HTERT RPE-1 (cell line): ENCODE measurements around the gene ATRIP.

ENCODE experiments used
- in situ Hi-C: fragments of 300-500 bp; cut with MboI; formaldehyde crosslinking; loops from 4 replicates; pipeline ENCODE4 v1.14.3; 2020; ENCODE audit warnings: low sequenced_read_pairs

Gene ATRIP

DNA sequence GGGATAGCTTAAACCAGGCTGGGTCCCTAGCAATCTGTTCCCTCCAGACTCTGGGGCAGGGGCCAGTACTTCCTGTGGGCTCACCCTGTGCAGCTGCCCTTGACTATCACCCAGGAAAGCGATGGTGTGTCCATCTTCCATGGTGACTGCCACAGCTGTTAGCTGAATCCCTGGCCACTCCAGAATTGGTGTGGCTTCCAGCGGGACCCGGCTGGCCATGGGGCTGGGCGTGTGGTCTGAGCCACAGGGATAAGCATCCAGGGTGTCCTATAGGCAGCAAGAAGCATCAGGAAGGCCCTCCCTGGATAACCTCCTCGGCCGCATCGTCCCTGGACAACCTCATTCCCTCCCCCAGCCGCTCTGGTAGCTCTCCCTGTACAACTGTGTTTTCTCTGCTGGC is 23.9 kb upstream of the ATRIP start:
- in situ Hi-C loops: no loop called here

DNA sequence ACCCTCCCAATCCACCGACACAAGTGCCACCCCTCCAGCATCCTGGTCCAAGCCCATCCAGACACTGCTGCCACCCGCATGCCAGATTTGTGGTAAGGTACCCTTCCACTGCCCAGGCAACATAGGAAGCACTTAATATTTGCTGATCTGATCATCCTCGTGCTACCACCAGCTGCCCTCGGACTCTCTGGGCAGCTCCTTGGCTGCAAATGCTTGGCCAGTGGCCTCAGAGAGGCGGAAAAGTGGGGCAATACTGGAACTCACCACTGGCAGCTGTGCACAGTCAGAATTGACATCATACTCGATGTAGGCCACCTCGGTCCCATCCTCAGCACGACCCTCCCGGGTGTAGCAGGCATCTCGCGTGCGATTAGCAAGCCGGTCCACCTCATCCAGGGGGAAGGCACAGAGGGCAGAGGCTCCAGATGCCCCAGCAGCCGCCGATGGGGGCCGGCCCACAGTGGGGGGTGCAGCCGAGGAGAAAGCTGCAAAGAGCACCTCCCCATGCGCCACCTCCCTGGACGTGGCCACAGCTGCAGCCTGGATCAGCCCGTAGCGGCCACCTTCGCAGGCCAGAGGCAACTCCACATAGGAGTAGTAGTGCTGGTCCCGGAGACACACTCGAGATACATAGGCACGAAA is 23.2 kb upstream of the ATRIP start:
- in situ Hi-C loops: no loop called here

DNA sequence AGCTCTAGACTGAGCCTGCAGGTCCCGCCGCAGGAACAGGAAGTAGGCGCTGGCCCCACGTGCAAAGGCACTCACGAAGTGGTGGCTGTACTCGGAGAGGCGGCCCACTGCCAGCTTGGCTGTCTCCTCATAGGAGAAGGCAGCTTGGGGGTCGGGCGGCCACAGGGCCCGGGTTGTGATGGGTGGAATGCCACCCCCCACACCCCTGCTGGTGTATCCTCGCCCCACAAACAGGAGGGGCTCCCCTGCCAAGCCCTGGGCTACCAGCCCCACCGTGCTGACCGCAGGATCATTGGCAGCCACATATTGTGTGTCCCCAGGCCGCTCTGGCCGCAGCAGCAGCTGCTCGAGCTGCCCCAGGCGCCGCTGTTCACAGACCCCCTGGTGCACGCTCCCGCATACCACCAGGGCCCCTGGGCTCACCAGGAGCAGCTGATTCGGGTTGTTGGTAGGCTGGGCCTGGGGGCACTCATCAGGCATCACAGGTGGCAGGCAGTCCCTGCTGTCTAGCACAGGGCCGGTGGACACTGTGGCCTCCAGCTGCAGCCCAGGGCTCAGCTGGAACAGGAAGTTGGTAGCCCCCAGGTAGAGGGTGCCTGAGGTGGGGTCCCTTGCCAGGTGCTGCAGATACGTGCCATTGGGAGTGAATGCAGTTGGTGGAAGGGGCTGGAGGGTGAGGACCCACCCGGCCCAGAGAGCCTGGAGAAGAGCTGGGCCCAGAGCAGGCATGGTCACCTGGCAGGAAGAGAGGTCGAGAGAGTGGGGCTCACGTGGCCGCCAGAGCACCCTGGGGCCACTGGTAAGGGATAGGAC is 22.4 kb upstream of the ATRIP start:
- in situ Hi-C loops: no loop called here

DNA sequence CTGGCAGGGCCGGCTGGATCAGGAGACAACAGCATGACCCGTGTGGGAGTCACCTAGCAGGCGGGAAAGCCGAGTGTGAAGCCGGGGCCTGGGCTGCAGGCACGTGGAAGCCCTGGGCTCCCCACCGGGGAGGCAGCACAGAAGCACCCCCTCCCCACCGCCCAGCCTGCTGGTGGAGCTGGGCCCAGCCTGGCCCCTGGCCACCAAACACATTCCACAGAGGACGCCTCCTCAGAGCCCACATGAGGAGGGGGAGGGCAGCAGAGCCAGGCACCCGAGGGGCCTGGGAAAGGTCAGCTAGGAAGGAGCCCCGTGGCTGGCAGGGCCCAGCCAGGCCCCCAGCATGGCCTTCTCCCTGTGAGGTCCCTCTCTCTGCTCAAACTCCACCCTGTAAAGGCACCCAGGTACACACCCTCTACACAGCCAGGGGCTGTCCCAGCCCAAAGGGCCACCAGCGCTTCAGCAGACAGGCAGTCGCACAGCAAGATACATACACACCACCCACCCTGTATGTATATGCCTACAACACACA is 21.2 kb upstream of the ATRIP start:
- in situ Hi-C loops: no loop called here

DNA sequence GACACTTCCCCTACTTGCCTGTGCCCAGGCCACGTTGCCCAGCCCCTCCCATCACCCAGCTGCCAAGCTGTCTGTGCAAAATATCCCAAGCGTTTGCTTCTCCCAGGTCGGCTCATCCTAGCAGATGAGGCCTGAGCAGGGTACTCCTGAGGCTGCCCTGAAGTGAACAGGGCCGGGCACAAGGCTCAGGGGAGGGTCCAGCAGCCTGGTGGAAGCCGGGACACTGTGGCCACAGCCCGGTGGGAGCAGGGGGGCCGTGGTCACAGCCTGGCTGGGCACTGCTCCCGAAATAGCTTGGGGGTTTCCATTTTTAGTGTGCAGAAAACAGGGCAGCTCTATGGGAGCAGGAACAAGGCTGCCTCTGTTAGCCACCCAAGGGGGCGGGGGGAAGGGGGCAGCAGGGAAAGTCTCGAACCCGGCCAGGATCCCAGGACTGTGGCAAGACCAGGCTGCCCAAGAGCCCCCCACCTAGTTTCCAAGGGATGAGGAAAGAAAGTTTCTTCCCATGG is 20.1 kb upstream of the ATRIP start:
- in situ Hi-C loops: no loop called here

DNA sequence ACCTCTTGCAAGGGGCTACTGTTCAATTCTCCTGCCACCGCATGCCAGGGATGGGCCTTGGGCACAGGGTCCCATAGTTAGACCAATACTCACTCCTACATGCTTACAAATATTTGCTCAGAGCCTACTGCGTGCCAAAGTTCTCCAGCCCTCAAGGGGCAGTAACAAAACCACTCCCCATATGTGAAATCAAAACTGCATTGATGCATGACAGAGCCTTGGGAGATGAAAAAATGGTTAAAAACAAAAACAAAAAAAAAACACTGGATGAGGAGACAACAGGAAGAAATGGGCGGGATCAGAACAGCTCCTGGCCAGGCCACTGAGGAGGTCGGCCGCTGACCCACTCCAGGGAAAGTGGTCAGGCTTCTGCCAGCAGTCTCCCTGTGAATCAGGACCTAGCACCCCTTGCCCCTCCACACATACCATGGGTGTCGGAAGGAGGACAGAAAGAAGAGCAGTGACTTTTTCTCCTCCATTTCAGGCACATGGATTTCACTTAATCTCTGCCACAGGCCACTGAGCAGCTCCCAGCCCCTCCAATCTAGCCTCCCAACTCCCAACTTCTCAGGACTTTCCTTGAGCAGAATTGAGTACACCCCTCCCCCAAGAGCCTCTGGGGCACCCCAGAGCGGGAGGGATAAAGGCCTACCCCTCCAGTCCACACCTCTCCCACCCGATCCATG is 19.4 kb upstream of the ATRIP start:
- in situ Hi-C loops: no loop called here

DNA sequence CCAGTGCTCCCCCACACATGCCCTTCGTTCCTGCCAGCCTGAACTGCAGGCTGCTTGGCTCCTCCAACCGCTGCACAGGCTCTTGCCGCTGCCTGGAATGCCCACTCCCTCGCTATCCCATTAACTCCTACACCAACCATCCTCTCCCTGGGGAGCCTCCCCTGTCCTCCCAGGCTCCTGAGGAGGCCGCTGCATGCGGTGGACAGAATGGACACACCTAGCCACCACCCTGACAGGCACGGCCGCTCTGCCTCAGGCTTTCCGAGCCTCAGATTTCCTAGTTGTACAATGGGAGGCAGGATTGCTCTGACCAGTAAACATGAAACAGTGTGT is 18.9 kb upstream of the ATRIP start:
- in situ Hi-C loops: no loop called here

DNA sequence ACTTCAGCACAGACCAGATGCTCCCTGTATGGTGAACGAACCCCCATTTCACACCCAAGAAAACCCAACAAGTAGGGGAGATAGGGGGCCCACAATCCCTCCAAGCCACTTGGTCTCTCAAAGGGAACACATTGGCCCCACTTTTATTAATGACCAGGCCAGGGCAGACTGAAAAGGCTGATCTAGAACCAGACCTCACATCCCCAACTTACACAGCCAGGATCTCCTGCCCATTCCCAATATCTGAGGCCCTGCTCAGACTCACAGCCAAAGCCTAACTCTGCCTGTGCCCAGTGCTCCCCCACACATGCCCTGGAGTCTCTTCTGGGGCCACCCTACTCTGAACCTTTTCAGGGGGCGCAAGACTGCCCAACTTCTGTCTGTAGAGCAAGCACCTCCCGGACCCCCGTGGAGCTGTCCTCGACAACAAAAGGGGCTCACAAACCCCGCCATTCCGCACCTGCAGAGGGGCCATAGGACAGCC is 18.4 kb upstream of the ATRIP start:
- in situ Hi-C loops: no loop called here

DNA sequence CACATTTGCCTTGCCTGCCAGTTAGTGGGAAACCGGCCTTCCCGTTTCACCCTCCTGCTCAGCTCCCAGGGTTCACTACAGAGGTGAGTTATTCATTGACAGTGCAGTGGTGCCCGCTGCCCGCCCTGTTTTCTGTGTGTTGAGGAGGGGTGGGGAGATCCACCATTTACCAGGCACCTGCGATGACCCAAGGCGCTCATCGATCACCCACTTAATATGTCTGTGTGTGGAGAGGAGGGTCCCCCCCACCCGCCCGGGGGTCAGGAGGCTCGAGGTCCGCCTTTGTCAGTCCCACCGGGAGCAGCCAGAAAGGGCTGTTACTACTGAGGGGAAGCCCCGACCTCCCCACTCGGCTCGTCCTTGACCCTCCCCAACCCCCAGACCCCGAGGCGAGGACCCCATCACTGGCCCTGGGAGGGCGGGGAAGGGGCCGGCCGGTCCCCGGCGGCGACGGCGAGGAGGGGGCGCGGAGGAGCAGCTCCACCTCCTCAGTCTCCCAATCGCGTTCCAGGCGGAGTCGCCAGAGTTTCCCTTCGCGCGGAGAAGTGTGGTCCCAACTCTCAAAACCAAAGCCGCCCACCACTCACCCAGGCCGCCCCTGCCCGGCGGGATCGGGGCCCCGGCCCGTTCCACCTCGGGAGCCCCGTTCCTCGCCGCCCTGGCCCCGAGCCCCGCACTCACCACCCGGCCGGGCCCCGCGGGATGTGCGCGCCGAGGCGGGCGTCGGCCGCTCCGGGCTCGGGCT is 17.8 kb upstream of the ATRIP start:
- in situ Hi-C loops: no loop called here

DNA sequence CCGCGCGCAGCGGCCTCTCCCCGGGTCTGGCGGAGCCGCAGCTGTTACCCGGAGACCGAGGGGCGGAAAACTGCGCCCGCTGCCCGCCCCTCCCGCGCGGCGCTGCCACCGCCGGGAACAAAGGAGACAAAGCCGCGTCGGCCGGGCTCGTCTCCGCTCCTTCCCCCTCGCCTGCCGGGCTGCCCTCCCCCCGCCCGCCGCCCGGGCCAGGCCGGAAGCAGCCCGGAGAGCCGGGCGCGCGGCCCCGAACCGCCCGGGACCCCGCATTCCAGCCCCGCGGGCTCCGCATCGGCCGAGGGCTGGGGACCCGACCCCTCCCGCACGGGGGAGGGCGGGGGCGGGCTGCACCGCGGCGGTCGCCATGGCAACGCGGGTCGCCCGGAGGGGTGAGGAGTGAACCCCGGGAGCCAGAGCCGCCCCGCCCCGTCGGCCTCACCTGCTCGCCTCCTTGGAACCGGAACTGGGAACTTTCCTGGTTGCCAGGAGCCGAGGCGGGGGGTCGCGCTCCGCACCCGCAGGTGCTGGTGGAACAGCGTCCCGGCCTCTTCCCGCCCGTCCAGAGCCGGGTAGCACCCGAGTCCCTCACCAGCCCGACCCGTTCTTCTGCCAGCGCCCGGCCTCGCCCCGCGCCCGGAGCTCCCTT is 17.1 kb upstream of the ATRIP start:
- in situ Hi-C loops: no loop called here

DNA sequence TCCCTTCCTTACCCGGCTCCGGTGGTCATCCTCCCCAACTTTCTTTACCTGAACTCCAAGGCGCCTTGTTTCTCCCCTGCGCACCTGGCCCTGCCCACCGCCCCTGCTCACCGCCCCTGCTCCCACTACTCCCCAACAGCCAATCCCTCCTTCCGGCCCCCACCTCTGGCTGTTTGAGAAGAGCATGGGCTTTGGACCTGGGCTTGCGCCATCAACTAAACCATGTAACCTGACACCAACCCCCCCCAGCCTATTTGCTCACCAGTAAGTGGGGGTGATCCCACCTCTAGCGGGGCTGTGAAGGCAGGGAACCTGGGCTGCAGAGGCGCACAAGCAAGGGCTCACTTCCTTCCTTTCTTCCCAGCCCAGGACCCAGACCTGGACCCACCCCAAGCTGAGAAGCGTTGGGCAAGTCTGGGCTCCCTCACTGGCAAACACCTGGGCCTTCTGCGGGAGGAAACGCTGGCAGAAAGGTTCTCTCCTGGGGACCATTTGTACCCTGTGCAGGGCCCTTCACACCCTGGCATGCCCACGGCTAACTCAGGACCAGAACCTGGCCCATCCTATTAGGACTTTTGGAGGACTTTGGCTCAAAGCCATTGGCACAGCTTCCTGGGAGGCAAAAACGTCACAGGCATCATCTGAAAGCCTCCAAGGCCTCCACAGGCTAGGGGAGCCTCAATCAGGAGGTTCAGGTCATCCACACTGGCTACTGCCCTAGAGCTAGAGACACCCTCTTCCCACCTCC is 16.4 kb upstream of the ATRIP start, which contains the start of gene PLXNB1:
Gene PLXNB1, minus strand, starts transcription at position 127 of the 748 bp plus-strand sequence. CDS start 5,475 bp downstream, outside the sequence.
- in situ Hi-C loops: no loop called here

DNA sequence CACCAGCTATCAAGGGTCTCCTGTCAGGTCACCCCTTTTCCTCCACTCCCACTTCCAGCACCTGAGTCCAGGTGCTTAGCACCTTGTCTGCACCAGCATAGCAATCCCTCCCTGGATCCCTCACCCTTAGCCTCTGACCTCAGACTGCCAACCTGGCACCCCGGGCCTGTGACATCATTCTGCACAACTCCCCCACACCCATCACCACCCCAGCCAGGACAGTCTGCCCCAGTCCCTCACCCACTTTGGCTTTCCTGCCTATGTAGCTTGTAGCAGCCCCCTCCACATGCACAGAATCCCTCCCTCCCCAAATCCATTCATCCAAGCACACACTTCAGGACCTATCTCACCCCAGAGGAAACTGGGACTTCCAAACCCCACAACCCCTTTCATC is 15.8 kb upstream of the ATRIP start:
- in situ Hi-C loops: no loop called here

DNA sequence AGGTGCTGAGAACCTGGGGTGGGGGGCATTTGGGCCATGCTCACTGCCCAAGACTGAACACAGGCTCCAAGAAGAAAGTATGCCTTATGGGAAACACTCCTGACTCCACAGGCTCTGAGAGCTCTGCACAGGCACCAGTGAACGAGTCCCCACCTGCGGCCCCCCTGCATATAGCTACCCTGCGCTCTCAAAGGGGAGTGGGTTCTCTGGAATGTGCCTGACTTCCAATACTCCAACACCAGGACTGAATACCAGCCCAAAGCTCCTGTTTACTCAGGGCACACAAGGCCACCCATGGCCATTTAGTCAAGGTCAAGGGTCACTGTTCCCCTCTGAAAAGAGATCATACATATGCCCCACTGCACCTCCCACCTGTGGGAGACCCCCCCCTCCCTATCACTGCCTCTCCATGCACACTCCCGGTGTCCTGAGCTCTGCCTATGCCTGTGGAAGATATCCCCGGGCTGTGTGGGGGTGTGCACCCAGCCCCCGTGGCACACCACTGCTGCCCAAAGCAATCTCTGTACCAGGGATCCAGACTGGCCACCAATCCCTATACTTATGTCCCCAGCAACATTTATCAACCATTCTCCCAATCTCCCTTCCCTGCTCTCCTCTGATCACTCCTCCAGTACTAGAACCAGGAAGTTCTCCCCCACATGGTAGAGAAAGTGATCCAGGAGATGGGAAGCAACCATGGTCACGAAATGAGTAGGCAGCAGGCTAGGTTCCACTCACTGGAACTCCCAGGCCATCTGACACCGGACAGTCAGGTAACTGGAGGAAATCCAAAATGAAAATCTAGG is 15.1 kb upstream of the ATRIP start:
- in situ Hi-C loops: no loop called here

DNA sequence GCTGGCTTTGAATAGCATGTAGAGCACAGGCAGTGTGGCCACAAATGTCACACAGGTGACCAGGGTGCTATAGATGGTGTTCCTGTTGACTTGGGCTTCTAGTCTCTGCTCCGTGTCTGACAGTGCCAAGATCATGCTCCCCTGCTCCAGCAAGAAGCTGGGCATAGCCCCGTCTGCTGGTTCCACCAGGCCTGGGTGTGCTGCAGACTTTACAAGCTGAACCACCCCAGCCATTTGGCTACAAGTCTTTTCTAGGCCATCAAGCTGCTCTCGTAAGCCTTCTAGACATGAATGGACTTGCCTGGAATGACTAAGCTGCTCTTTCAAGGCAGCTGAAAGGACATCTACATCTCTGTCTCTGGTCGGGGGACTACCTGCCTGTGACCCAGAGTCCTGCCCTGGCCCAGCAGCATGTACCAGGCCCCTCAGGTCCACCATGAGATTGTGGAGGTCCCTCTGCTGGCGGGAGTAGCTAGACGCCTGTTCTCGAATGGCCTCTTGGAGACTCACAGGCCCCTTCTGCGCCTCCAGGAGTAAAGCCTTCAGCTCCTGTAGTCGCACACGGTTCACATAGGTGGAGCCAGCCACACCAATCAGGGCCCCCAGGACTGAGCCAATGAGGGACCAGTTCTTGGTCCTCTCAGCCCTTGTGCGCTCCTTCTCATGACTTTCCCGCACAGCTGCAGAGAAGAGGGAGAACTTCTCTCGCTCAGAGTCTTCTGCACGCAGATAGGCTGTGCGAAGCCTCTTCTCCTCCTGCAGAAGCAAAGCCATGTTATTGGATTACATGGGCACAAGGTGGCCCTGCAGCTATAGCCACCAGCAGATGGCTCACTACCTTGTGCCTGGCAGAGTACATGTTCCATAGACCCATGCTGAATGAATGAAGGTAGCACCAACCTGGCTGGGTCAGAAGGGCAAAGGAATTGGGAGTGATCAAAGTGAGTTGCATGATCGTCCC is 13.8 kb upstream of the ATRIP start:
- in situ Hi-C loops: no loop called here

DNA sequence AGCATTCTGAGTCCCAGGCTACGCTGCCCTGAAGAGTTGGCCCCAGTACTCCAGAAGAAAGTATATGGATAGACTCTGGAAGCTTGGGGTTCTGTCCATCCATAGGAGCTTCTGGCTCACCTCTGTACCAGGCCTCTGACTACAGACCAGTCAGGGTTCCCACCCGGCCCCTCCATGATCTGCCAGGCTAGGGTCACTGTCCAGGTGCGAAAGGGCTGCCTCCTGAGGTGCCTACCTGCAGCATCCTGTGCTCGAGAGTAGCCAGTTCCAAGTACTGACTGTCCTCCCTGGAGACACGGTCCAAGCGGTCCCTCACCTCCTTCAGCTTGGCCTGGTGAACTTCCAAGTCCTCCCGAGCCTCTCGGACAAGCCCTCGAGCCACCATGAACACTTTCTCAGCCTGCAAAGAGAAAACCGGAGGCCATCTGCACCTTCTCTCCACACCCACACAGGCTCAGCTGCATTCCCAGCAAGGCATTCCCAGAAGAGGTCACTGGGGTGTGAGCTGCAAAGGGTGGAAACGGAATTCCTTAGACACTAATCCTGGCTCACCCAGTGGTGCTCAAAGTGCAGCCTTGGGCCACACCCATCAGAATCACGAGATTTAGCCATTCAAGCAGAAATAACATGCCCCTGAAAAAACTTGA is 12.9 kb upstream of the ATRIP start:
- in situ Hi-C loops: no loop called here

DNA sequence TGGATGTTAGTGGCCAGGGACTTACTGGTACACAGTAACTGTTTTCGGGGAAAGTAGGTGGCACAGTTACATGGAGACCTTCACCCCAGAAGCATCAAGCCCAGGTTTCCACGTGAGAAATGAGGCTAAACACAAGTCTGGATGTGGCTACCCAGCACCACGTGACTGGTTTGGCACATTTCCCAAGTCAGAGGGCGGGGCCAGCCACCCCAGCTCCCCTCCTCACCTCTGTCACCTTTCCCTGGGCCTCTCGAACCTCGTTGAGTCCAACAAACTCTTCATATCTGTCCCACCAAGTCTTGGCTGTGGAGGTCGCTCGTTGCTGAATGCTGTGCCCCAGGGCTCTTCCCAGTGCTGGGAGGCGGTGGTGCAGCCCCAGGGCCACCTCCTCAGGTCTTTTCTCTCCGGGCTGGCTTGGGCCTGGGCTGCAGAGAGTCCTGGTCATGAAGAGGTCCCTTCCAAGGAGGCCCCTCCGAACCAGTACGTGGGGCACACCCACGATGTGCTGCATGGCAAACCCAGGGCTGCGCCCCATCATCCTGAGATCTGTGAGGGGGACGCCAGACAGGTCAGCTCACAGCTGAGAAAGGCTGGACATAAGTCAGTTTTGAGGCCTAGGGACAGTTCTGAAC is 11.8 kb upstream of the ATRIP start:
- in situ Hi-C loops: no loop called here

DNA sequence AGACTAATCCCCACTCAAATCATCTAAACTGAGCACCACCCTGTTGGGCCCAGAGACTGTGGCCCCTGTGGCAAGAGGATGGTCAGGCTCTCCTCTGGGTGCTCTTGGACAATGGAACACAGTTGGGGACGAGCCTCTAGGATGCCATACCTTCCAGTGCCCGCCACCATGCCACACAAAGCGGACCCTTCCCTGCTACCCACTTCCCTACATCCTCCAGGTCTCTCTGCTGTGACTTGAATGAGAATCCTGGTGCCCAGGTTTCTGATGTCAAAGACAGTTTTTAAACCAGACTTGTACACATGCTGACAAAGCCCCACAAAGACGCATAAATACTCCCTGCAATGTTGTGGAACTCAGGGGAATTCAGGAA is 11.3 kb upstream of the ATRIP start:
- in situ Hi-C loops: no loop called here
